K562 (cell line): ENCODE results near the gene GRB2. TPM values are rescaled to one million over a fixed set of nuclear protein-coding genes. Genes with fewer than 3 reads are reported as not detected.

Experiments
- BCOR ChIP-seq: fragments of 450-650 bp; IDR thresholded peaks from 2 replicates; pipeline ENCODE4 v1.6.1; 2016
- CREM ChIP-seq: IDR thresholded peaks from 2 replicates; pipeline ENCODE4 v1.6.1; 2014; ENCODE audit warnings: antibody characterized with exemption, low read depth
- E2F3 ChIP-seq: fragments of 250-450 bp; sonication (Bioruptor Pico); IDR thresholded peaks from 2 replicates; pipeline ENCODE4 v1.4.0; 2020; ENCODE audit warnings: mild to moderate bottlenecking
- FIP1L1 ChIP-seq: fragments of 200-400 bp; formaldehyde crosslinking; IDR thresholded peaks from 2 replicates; pipeline ENCODE4 v1.6.1; 2018; ENCODE audit warnings: mild to moderate bottlenecking, low read depth, low read length; ENCODE audit not compliant: poor library complexity, severe bottlenecking
- FOS ChIP-seq: IDR thresholded peaks from 3 replicates; pipeline ENCODE4 v1.6.1; 2011; ENCODE audit not compliant: insufficient read length; ENCODE audit errors: extremely low read depth
- FOXM1 ChIP-seq, 2 experiments: fragments of 450-650 bp in 1 of 2; sonication (generic) in 1 of 2; formaldehyde crosslinking in 1 of 2; IDR thresholded peaks; 2 replicates each; pipeline versions ENCODE4 v1.6.1 to v1.9.0; 2017 to 2022; ENCODE audit warnings: low read depth in 2 of 2, mild to moderate bottlenecking in 2 of 2, missing genetic modification reagents in 1 of 2, moderate library complexity in 1 of 2
- HMBOX1 ChIP-seq: sonication (generic); IDR thresholded peaks from 2 replicates; pipeline ENCODE4 v1.6.1; 2016
- HNRNPK ChIP-seq: fragments of 200-400 bp; formaldehyde crosslinking; IDR thresholded peaks from one replicate; pipeline ENCODE4 v1.6.1; 2018; ENCODE audit warnings: mild to moderate bottlenecking, low read depth, low read length; ENCODE audit not compliant: poor library complexity, severe bottlenecking
- IRF9 ChIP-seq: fragments of 450-650 bp; IDR thresholded peaks from 2 replicates; pipeline ENCODE4 v1.6.1; 2016; ENCODE audit warnings: missing biosample characterization, missing genetic modification characterization
- MED1 ChIP-seq: sonication (generic); formaldehyde crosslinking; IDR thresholded peaks from 2 replicates; pipeline ENCODE4 v1.8.1; 2023; ENCODE audit warnings: missing genetic modification reagents, borderline replicate concordance
- MYNN ChIP-seq, 2 experiments: sonication (generic); formaldehyde crosslinking in 1 of 2; IDR thresholded peaks; 2 replicates each; pipeline versions ENCODE4 v1.5.0 to v1.6.1; 2016 to 2020; ENCODE audit warnings: antibody characterized with exemption in 1 of 2, missing genetic modification reagents in 1 of 2
- NBN ChIP-seq: fragments of 450-650 bp; IDR thresholded peaks from 2 replicates; pipeline ENCODE4 v1.6.1; 2016; ENCODE audit warnings: low read depth, mild to moderate bottlenecking
- NFYB ChIP-seq: IDR thresholded peaks from 2 replicates; pipeline ENCODE4 v1.6.1; 2011; ENCODE audit warnings: mild to moderate bottlenecking, moderate library complexity; ENCODE audit not compliant: insufficient read length; ENCODE audit errors: extremely low read depth
- PURB ChIP-seq: sonication (generic); formaldehyde crosslinking; IDR thresholded peaks from 2 replicates; pipeline ENCODE4 v1.9.0; 2021; ENCODE audit warnings: low read depth, mild to moderate bottlenecking, missing genetic modification reagents
- RBM34 ChIP-seq: fragments of 200-400 bp; formaldehyde crosslinking; IDR thresholded peaks from 2 replicates; pipeline ENCODE4 v1.6.1; 2018; ENCODE audit warnings: low read length, borderline replicate concordance; ENCODE audit not compliant: insufficient read depth
- ZBTB43 ChIP-seq: sonication (generic); formaldehyde crosslinking; IDR thresholded peaks from 2 replicates; pipeline ENCODE4 v1.8.0; 2023; ENCODE audit warnings: mild to moderate bottlenecking, missing genetic modification reagents
- ZFP91 ChIP-seq: sonication (generic); formaldehyde crosslinking; IDR thresholded peaks from 2 replicates; pipeline ENCODE4 v1.8.0; 2022; ENCODE audit warnings: mild to moderate bottlenecking, missing genetic modification reagents
- ZKSCAN8 ChIP-seq: fragments of 200-800 bp; sonication (Bioruptor generic); IDR thresholded peaks from 2 replicates; pipeline ENCODE4 v1.6.1; 2016; ENCODE audit warnings: missing genetic modification characterization, missing compliant biosample characterization
- ZNF175 ChIP-seq: fragments of 200-800 bp; sonication (Bioruptor generic); IDR thresholded peaks from 2 replicates; pipeline ENCODE4 v1.6.1; 2016; ENCODE audit warnings: low read depth, mild to moderate bottlenecking, missing genetic modification characterization, missing compliant biosample characterization
- ZNF217 ChIP-seq: sonication (generic); formaldehyde crosslinking; IDR thresholded peaks from 2 replicates; pipeline ENCODE4 v1.8.0; 2022; ENCODE audit warnings: mild to moderate bottlenecking, missing genetic modification reagents
- ZNF280B ChIP-seq: fragments of 250-450 bp; sonication (Bioruptor Pico); IDR thresholded peaks from 2 replicates; pipeline ENCODE4 v1.5.1; 2021; ENCODE audit warnings: mild to moderate bottlenecking
- ZNF778 ChIP-seq: fragments of 450-650 bp; formaldehyde crosslinking; IDR thresholded peaks from 2 replicates; pipeline ENCODE4 v1.4.0; 2020; ENCODE audit warnings: mild to moderate bottlenecking, moderate library complexity
- ZNF79 ChIP-seq: fragments of 250-450 bp; sonication (Bioruptor Pico); IDR thresholded peaks from 2 replicates; pipeline ENCODE4 v1.4.0; 2020; ENCODE audit warnings: low read depth, mild to moderate bottlenecking, moderate library complexity
- ZNF830 ChIP-seq: fragments of 250-450 bp; sonication (Bioruptor Pico); IDR thresholded peaks from 2 replicates; pipeline ENCODE4 v1.5.0; 2021; ENCODE audit warnings: mild to moderate bottlenecking
- polyA plus RNA-seq, 8 experiments: library from polyadenylated mRNA; depleted of rRNA in 4 of 8; stranded (reverse) in 5 of 8; unstranded in 3 of 8; fragments of >200 nt; fragmentation: Nextera tagmentation in 2 of 8; fragmentation: Illumina TruSeq in 1 of 8; extraction: Ambion mirVana in 2 of 8; extraction: Trizol in 1 of 8; gene quantifications; 2 replicates each; pipeline versions ENCODE4 v1.2.1 to v1.2.3, GENCODE V29; 2011 to 2014; ENCODE audit warnings: inconsistent platforms in 1 of 8, missing spikeins in 1 of 8
- total RNA-seq, 7 experiments: library from RNA; depleted of rRNA in 6 of 7; stranded (reverse); fragments of >200 nt in 6 of 7; fragmentation: Illumina TruSeq in 2 of 7; extraction: Trizol in 2 of 7; gene quantifications; 2 replicates each; pipeline versions ENCODE4 v1.2.1 to v1.2.3, GENCODE V29; 2011 to 2021; ENCODE audit warnings: low replicate concordance in 1 of 7

Gene GRB2
- total and polyA plus RNA-seq, 9 of the 15 experiments (the other 6 are each of a cell fraction or from before 2014, with no cell fraction given): 57.2 to 136 (median 84.8) TPM

GRCh38 chr17:75346906-75347305, 58.6 kb downstream of the GRB2 start (continued):
- TF ChIP-seq FOXM1 (IDR thresholded peaks at IDR 0.05; ENCODE audit: low read depth) (0 out of 2 replicates have a peak, but pooled peaks have one; percentile 32), FOXM1 (CRISPR knock-in tag; IDR thresholded peaks at IDR 0.05; ENCODE audit: low read depth) (no peak), PURB (no peak), ZKSCAN8 (CRISPR knock-in tag) (no peak), ZNF217 (CRISPR knock-in tag) (no peak), E2F3 (no peak), HNRNPK (no peak), MED1 (CRISPR knock-in tag) (no peak), CREM (peak; percentile 80), ZNF175 (no peak), RBM34 (no peak), IRF9 (no peak), ZBTB43 (CRISPR knock-in tag) (no peak), NBN (no peak; the same call in 1 of the 2 replicates), ZFP91 (CRISPR knock-in tag) (no peak), HMBOX1 (peak; percentile 99), MYNN (IDR thresholded peaks at IDR 0.05) (peak; percentile 85), MYNN (CRISPR knock-in tag; IDR thresholded peaks at IDR 0.05) (no peak), ZNF280B (CRISPR knock-in tag) (no peak), FIP1L1 (no peak), ZNF79 (no peak), ZNF778 (CRISPR knock-in tag) (no peak), ZNF830 (CRISPR knock-in tag) (no peak), BCOR (no peak), NFYB (no peak), FOS (no peak)
